ENCODE results near the gene PTPRH.

- TF ChIP-seq, protein P1, sequence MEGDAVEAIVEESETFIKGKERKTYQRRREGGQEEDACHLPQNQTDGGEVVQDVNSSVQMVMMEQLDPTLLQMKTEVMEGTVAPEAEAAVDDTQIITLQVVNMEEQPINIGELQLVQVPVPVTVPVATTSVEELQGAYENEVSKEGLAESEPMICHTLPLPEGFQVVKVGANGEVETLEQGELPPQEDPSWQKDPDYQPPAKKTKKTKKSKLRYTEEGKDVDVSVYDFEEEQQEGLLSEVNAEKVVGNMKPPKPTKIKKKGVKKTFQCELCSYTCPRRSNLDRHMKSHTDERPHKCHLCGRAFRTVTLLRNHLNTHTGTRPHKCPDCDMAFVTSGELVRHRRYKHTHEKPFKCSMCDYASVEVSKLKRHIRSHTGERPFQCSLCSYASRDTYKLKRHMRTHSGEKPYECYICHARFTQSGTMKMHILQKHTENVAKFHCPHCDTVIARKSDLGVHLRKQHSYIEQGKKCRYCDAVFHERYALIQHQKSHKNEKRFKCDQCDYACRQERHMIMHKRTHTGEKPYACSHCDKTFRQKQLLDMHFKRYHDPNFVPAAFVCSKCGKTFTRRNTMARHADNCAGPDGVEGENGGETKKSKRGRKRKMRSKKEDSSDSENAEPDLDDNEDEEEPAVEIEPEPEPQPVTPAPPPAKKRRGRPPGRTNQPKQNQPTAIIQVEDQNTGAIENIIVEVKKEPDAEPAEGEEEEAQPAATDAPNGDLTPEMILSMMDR (optimal IDR thresholded peaks at IDR 0.05 in 1 of 3, IDR thresholded peaks at IDR 0.05 in 1 of 3, conservative IDR thresholded peaks at IDR 0.05 in 1 of 3; ENCODE audit: extremely low read depth in 1 of 3, insufficient read depth in 2 of 3, low read length in 3 of 3), result no peak
- no peak for TF ChIP-seq EZH2 (IDR thresholded peaks at IDR 0.05; ENCODE audit: low read length)
These were observed 18.7 kb upstream of the PTPRH start for GRCh38 chr19:55228015-55228391.
